H54 (cell line): Measurements from ENCODE around the gene SCYGR4.
"Not testable (repeated sequence)": the region's sequence is repeated elsewhere in the genome, so short reads cannot be mapped to it uniquely, and the experiment has no call there.

Source experiments
- DNase-seq: peaks from one replicate; pipeline ENCODE4 v3.0.0; 2011; ENCODE audit warnings: low spot score, mixed read lengths; ENCODE audit not compliant: insufficient read length
- FAIRE-seq: peaks from 3 replicates; lab custom pipeline; 2011; peaks lifted over from hg19 to GRCh38; lab: Jason Lieb, UNC
- POLR2A ChIP-seq: IDR thresholded peaks from 2 replicates; pipeline ENCODE4 v1.6.1; 2011; ENCODE audit warnings: low read depth, mild to moderate bottlenecking, low read length

SCYGR4 gene

DNA sequence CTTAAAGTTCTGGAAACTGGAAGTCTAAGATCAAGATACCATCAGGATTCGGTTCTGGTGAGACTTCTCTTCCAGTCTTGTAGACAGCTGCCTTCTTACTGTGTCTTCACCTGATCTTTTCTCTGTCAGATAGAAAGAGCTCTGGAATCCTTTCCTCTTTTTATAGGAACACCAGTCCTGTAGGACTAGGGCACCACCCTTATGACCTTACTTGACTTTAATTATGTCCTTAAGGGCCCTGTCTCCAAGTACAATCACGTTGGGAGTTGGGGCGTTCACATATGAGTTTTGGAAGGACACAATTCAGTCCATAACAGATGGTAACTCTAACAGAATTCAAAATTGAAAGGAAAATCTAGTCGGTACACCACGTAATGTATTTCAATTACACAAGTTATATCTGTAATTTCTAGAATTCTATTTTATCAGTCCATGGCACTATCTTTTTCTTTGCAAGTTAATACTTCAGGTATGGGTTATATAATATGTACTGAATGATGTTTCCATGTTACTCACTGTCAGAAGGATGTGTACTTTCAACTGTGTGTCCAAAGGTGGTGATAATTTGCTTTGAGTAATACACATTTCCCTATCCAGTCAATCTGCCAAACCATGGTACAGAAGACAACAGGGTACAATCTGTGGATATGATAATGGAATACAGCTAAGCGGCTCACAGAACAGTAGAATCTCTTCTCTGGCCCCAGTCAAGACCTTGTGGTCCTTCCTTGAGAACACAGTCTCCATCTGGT is 48.1 kb downstream of the SCYGR4 start:
- no peak for FAIRE-seq
- TF ChIP-seq POLR2A: no peak

DNA sequence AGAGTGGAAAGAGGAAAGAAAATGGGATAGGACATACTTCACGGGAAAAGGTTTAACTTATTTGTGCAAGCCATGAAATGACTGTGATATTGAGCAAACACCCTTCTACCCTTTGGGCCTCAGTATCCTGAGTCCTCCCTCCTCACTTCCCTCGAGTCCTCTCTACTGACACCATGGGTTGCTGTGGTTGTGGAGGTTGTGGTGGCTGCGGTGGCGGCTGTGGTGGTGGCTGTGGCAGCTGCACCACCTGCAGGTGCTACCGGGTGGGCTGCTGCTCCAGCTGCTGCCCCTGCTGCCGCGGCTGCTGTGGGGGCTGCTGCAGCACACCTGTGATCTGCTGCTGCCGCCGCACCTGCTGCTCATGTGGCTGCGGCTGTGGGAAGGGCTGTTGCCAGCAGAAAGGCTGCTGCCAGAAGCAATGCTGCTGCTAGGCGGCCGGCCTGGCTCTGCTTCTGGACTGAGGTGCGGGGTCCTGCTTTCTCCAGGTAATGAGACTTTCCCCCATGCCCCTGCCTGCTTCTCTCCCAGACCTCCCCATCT is 49.4 kb downstream of the SCYGR4 start, which contains the start of gene SCYGR5:
Gene SCYGR5, plus strand, starts transcription at position 174 of the 540 bp plus-strand sequence. Its CDS starts 0 bp downstream, at position 174.
- not testable (repeated sequence) for DNase-seq, FAIRE-seq

More for the DNA sequence above, 48.1 kb downstream of the SCYGR4 start:
- no peak for DNase-seq
